MV-4-11 (cell line): ENCODE measurements around the gene SPTY2D1.

Experiments
- DNase-seq: peaks from one replicate; lab custom pipeline; 2025; lab: John Stamatoyannopoulos, UW

The SPTY2D1 gene

DNA sequence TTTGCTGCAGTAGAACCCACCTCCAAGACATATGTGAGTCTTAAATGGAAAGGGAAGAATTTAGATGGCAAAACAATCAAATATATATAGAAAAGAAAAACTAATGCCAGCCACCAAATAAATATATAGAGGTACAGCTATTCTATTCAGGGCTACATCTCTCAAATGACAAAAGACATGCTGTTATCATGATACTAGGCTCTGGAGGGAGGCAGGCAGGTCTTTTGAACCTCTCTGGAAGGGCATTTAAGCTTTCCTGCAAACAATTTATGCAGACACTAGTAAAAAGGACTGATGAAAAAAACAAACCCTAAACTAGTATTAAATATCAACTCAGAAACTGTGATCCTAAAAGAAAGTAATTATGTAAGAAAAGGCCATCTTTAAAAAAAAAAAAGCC is 70.0 kb downstream of the SPTY2D1 start:
- no peak for DNase-seq

DNA sequence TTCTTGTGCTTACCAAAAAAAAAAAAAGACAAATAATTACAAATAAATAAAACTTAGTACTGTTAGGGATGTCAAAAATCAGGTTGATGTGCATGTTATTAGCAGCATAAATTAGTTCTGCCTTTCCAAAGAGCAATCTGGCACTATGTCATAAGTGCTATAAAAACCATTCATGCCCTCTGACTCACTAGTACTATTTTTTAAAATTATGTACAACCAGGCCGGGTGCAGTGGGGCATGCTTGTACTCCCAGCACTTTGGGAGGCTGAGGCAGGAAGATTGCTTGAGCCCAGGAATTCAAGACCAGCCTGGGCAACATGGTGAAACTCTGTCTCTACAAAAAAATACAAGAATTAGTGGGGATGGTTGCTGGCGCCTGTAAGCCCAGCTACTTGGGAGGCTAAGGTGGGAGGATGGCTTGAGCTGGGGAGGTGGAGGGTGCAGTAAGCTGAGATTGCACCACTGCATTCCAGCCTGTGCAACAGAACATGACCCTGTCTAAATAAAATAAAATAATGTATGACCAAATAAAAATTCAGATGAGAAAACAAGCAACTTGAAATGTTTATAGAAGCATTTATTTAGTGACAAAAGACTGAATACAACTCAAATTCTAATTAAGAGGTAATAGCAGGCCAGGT is 70.9 kb downstream of the SPTY2D1 start:
- DNase-seq, result no peak
